BE2C (cell line): ENCODE data around the gene RBM12.
A peak's percentile ranks its signal among the peaks of the same experiment; 100 is the strongest.

Source experiments
- DNase-seq: peaks from one replicate; pipeline ENCODE4 v3.0.0-alpha.2; 2020
- H3K27me3 ChIP-seq: fragments of 250-450 bp; sonication (Bioruptor Pico); 2 replicates; pipeline ENCODE4 v1.5.1; 2020; ENCODE audit warnings: mild to moderate bottlenecking
- H3K36me3 ChIP-seq: fragments of 250-450 bp; sonication (Bioruptor Pico); 2 replicates; pipeline ENCODE4 v1.5.1; 2020; ENCODE audit warnings: mild to moderate bottlenecking
- H3K4me1 ChIP-seq: fragments of 250-450 bp; sonication (Bioruptor Pico); 2 replicates; pipeline ENCODE4 v1.5.1; 2020
- H3K4me3 ChIP-seq: 2 replicates; pipeline ENCODE4 v1.5.1; 2011; ENCODE audit warnings: low read depth, low read length
- H3K9me3 ChIP-seq: fragments of 250-450 bp; sonication (Bioruptor Pico); 2 replicates; pipeline ENCODE4 v1.5.1; 2020
- CTCF ChIP-seq: IDR thresholded peaks from 2 replicates; pipeline ENCODE4 v1.5.1; 2012; ENCODE audit warnings: mild to moderate bottlenecking, low read depth, low read length

Gene RBM12

GRCh38 chr20:35607003-35607735 lies 57.5 kb downstream of the RBM12 start:
- no peak for TF ChIP-seq CTCF
- H3K27me3 ChIP-seq: no peaks in the 10 kb centered on the region
- no peaks in the 10 kb centered on the region for H3K4me1 ChIP-seq
- no peaks in the 10 kb centered on the region for H3K9me3 ChIP-seq
- DNase-seq: no peak
- no peak overlapping the region for H3K4me3 ChIP-seq
- no peaks in the 10 kb centered on the region for H3K36me3 ChIP-seq

- DNase-seq: no peak
- no peak for TF ChIP-seq CTCF
- H3K4me3 ChIP-seq: no peak overlapping the region
- no peaks in the 10 kb centered on the region for H3K4me1 ChIP-seq
- H3K27me3 ChIP-seq: peaks cover 9% of the 10 kb centered on the region
- H3K36me3 ChIP-seq: no peaks in the 10 kb centered on the region
- no peaks in the 10 kb centered on the region for H3K9me3 ChIP-seq
Observed at GRCh38 chr20:35606127-35606526, 58.6 kb downstream of the RBM12 start.

GRCh38 chr20:35604449-35604747 lies 60.3 kb downstream of the RBM12 start:
- H3K4me3 ChIP-seq: no peak overlapping the region
- no peaks in the 10 kb centered on the region for H3K36me3 ChIP-seq
- no peaks in the 10 kb centered on the region for H3K9me3 ChIP-seq
- H3K4me1 ChIP-seq: no peaks in the 10 kb centered on the region
- peak; percentile 40 for DNase-seq
- TF ChIP-seq CTCF: peak; percentile 47
- peaks cover 9% of the 10 kb centered on the region for H3K27me3 ChIP-seq

- no peak for DNase-seq
- no peaks in the 10 kb centered on the region for H3K9me3 ChIP-seq
Observed at GRCh38 chr20:35603695-35604448, 60.8 kb downstream of the RBM12 start.

GRCh38 chr20:35602851-35603495 lies 61.7 kb downstream of the RBM12 start:
- Histone ChIP-seq H3K4me1 (no peaks in the 10 kb centered on the region), H3K36me3 (no peaks in the 10 kb centered on the region), H3K4me3 (no peak overlapping the region), H3K27me3 (peaks cover 9% of the 10 kb centered on the region), H3K9me3 (no peaks in the 10 kb centered on the region)
- no peak for DNase-seq
- TF ChIP-seq CTCF: no peak

More at GRCh38 chr20:35603695-35604448, 60.8 kb downstream of the RBM12 start:
- H3K4me1 ChIP-seq: no peaks in the 10 kb centered on the region
- no peak for TF ChIP-seq CTCF
- H3K36me3 ChIP-seq: no peaks in the 10 kb centered on the region
- H3K4me3 ChIP-seq: no peak overlapping the region
- H3K27me3 ChIP-seq: peaks cover 9% of the 10 kb centered on the region
